Ishikawa (cell line): ENCODE measurements around the gene ZNF763.

Source experiments
- CEBPB ChIP-seq: IDR thresholded peaks from 2 replicates; pipeline ENCODE4 v1.6.1; 2012
- CREB1 ChIP-seq: IDR thresholded peaks from 2 replicates; pipeline ENCODE4 v1.6.1; 2012; ENCODE audit warnings: low read depth
- EGR1 ChIP-seq: IDR thresholded peaks from 2 replicates; pipeline ENCODE4 v1.6.1; 2012
- EP300 ChIP-seq: IDR thresholded peaks from 2 replicates; pipeline ENCODE4 v1.6.1; 2012; ENCODE audit warnings: borderline replicate concordance
- FOXM1 ChIP-seq: IDR thresholded peaks from 2 replicates; pipeline ENCODE4 v1.6.1; 2012; ENCODE audit warnings: low read depth, borderline replicate concordance
- MAX ChIP-seq: IDR thresholded peaks from 2 replicates; pipeline ENCODE4 v1.6.1; 2012
- NFIC ChIP-seq: IDR thresholded peaks from 2 replicates; pipeline ENCODE4 v1.6.1; 2012
- RAD21 ChIP-seq: IDR thresholded peaks from 2 replicates; pipeline ENCODE4 v1.6.1; 2012; ENCODE audit warnings: low read depth
- REST ChIP-seq: IDR thresholded peaks from 2 replicates; pipeline ENCODE4 v1.6.1; 2012; ENCODE audit warnings: low read depth, mild to moderate bottlenecking
- TAF1 ChIP-seq: IDR thresholded peaks from 2 replicates; pipeline ENCODE4 v1.6.1; 2012; ENCODE audit warnings: low read depth, mild to moderate bottlenecking
- TCF12 ChIP-seq: IDR thresholded peaks from 2 replicates; pipeline ENCODE4 v1.6.1; 2012; ENCODE audit warnings: low read depth
- TEAD4 ChIP-seq: IDR thresholded peaks from 2 replicates; pipeline ENCODE4 v1.6.1; 2012
- USF1 ChIP-seq: IDR thresholded peaks from 2 replicates; pipeline ENCODE4 v1.6.1; 2012
- YY1 ChIP-seq: IDR thresholded peaks from 2 replicates; pipeline ENCODE4 v1.6.1; 2012; ENCODE audit warnings: low read depth
- ZBTB7A ChIP-seq: IDR thresholded peaks from 2 replicates; pipeline ENCODE4 v1.6.1; 2012; ENCODE audit warnings: low read depth

Gene ZNF763

GRCh38 chr19:11963566-11964355, 1.1 kb upstream of the ZNF763 start:
- peak; percentile 65 for TF ChIP-seq RAD21
- no peak for TF ChIP-seq TEAD4
- TF ChIP-seq FOXM1, result no peak

- TF ChIP-seq RAD21 (0 out of 2 replicates have a peak, but pooled peaks have one; percentile 5), TCF12 (no peak)
Measured at GRCh38 chr19:11964496-11964857, 363 bp upstream of the ZNF763 start.

GRCh38 chr19:11970174-11970573, 5.3 kb downstream of the ZNF763 start:
- TF ChIP-seq REST, result no peak
- TF ChIP-seq MAX, result no peak
- no peak for TF ChIP-seq TAF1
- no peak for TF ChIP-seq TCF12
- TF ChIP-seq CEBPB, result no peak
- TF ChIP-seq NFIC, result no peak
- no peak for TF ChIP-seq RAD21
- TF ChIP-seq FOXM1, result no peak
- no peak for TF ChIP-seq CREB1
- no peak for TF ChIP-seq ZBTB7A
- TF ChIP-seq USF1, result no peak
- TF ChIP-seq TEAD4, result no peak
- no peak for TF ChIP-seq EGR1
- TF ChIP-seq EP300, result no peak
- no peak for TF ChIP-seq YY1

- TF ChIP-seq RAD21, result no peak
- no peak for TF ChIP-seq TCF12
- TF ChIP-seq CEBPB, result no peak
- no peak for TF ChIP-seq YY1
- no peak for TF ChIP-seq USF1
- TF ChIP-seq TEAD4, result no peak
- TF ChIP-seq EP300, result no peak
- TF ChIP-seq REST, result no peak
- TF ChIP-seq FOXM1, result no peak
- TF ChIP-seq NFIC, result no peak
- TF ChIP-seq ZBTB7A, result no peak
- no peak for TF ChIP-seq TAF1
Measured at GRCh38 chr19:11971041-11971440, 6.2 kb downstream of the ZNF763 start.

- TF ChIP-seq FOXM1, result no peak
- TF ChIP-seq TAF1, result no peak
- no peak for TF ChIP-seq EP300
- TF ChIP-seq TEAD4, result no peak
- TF ChIP-seq CREB1, result no peak
- TF ChIP-seq RAD21, result no peak
- no peak for TF ChIP-seq MAX
Measured at GRCh38 chr19:11973019-11973810, 8.4 kb downstream of the ZNF763 start.

GRCh38 chr19:11978492-11979100, 13.8 kb downstream of the ZNF763 start:
- no peak for TF ChIP-seq MAX
- TF ChIP-seq REST, result no peak
- no peak for TF ChIP-seq RAD21
- TF ChIP-seq FOXM1, result no peak
